ENCODE data around the gene SRRM4.

Gene SRRM4

DNA sequence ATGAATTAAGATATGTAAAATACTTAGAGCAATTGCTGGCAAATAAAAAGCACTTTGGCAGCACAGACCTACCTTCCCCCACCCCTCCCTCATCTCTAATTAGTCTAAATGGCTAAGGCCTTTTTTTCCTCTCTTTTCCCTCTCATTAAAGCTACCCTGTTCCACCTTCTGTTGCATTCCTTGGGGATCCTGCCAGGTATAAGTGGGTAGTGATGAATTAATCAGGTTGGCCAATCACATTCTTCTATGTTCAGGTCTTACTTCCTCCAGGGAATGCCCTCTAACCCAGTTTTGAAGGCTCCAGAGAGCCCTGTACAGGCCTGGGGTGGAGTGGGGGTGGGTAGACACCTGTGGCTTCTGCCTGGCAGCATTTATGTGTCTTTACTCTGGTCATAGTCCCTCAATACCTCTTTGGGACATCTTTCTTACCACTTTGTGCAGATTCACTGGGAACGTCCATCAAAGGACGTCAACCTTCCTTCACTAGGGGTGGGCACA lies 225.8 kb downstream of the SRRM4 start:
- no peaks in the 10 kb centered on the region for H3K4me1 ChIP-seq (ENCODE audit: insufficient read depth, low read length, severe bottlenecking)
- no peak overlapping the region for H2AFZ ChIP-seq (ENCODE audit: low read length)
- H3K9ac ChIP-seq (ENCODE audit: low read length), result no peak overlapping the region
- H3K4me3 ChIP-seq (ENCODE audit: low read depth, low read length, poor library complexity, severe bottlenecking), result no peak overlapping the region
- H3K9me3 ChIP-seq (ENCODE audit: low read length), result no peaks in the 10 kb centered on the region
- no peak overlapping the region for H3K4me2 ChIP-seq (ENCODE audit: low read length)
- no peaks in the 10 kb centered on the region for H3K27me3 ChIP-seq (ENCODE audit: insufficient read depth, low read length)
- H3K9me2 ChIP-seq (ENCODE audit: low read depth, low read length), result no peaks in the 10 kb centered on the region
- no peaks in the 10 kb centered on the region for H3F3A ChIP-seq (ENCODE audit: insufficient read depth, low read length)
- H3K36me3 ChIP-seq (ENCODE audit: insufficient read depth, low read length), result no peaks in the 10 kb centered on the region
- no peaks in the 10 kb centered on the region for H3K79me2 ChIP-seq (ENCODE audit: insufficient read depth, low read length)
- no peaks in the 10 kb centered on the region for H4K20me1 ChIP-seq (ENCODE audit: insufficient read depth, low read length)
- no peak for TF ChIP-seq EZH2 (IDR thresholded peaks at IDR 0.05; ENCODE audit: borderline replicate concordance, low read length)
- TF ChIP-seq, protein P1, sequence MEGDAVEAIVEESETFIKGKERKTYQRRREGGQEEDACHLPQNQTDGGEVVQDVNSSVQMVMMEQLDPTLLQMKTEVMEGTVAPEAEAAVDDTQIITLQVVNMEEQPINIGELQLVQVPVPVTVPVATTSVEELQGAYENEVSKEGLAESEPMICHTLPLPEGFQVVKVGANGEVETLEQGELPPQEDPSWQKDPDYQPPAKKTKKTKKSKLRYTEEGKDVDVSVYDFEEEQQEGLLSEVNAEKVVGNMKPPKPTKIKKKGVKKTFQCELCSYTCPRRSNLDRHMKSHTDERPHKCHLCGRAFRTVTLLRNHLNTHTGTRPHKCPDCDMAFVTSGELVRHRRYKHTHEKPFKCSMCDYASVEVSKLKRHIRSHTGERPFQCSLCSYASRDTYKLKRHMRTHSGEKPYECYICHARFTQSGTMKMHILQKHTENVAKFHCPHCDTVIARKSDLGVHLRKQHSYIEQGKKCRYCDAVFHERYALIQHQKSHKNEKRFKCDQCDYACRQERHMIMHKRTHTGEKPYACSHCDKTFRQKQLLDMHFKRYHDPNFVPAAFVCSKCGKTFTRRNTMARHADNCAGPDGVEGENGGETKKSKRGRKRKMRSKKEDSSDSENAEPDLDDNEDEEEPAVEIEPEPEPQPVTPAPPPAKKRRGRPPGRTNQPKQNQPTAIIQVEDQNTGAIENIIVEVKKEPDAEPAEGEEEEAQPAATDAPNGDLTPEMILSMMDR (IDR thresholded peaks at IDR 0.05; ENCODE audit: low read length), result no peak
- H3K27ac ChIP-seq (ENCODE audit: low read depth, low read length, poor library complexity, severe bottlenecking), result no peak overlapping the region

DNA sequence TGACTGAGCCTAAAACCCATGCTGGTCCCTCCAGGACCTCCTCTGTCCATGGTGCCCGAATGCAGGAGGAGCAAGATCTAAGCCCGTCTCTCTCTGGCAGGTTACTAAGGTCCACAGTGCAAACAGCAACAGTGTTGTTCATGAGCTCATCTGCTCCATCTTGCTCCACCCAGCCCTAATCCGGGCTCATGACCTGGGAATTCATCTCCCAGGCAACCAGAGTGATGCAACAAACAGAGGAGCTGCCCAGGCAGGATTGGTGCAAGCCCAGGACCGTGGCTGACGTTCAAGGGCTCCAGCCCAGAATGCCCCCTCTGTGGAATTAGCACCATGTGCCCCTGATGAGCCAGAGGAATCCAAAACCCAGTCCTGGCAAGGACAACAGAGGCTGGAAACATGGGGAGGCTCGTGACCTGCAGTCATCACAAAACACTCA lies 227.3 kb downstream of the SRRM4 start:
- Histone ChIP-seq H3K9ac (ENCODE audit: low read length) (no peak overlapping the region), H3K27me3 (ENCODE audit: insufficient read depth, low read length) (no peaks in the 10 kb centered on the region), H3K4me2 (ENCODE audit: low read length) (no peak overlapping the region), H3K4me3 (ENCODE audit: low read depth, low read length, poor library complexity, severe bottlenecking) (no peak overlapping the region), H4K20me1 (ENCODE audit: insufficient read depth, low read length) (no peaks in the 10 kb centered on the region), H3K9me3 (ENCODE audit: low read length) (no peaks in the 10 kb centered on the region), H3K79me2 (ENCODE audit: insufficient read depth, low read length) (no peaks in the 10 kb centered on the region), H3K36me3 (ENCODE audit: insufficient read depth, low read length) (no peaks in the 10 kb centered on the region), H3K9me2 (ENCODE audit: low read depth, low read length) (no peaks in the 10 kb centered on the region), H3F3A (ENCODE audit: insufficient read depth, low read length) (no peaks in the 10 kb centered on the region), H3K4me1 (ENCODE audit: insufficient read depth, low read length, severe bottlenecking) (no peaks in the 10 kb centered on the region), H2AFZ (ENCODE audit: low read length) (no peak overlapping the region), H3K27ac (ENCODE audit: low read depth, low read length, poor library complexity, severe bottlenecking) (no peak overlapping the region)
- TF ChIP-seq, protein P1 (IDR thresholded peaks at IDR 0.05; ENCODE audit: low read length), result no peak
- TF ChIP-seq EZH2 (IDR thresholded peaks at IDR 0.05; ENCODE audit: borderline replicate concordance, low read length), result no peak

GRCh38 chr12:119211884-119212283 lies 230.5 kb downstream of the SRRM4 start:
- Histone ChIP-seq H3F3A (ENCODE audit: insufficient read depth, low read length) (no peaks in the 10 kb centered on the region), H3K27me3 (ENCODE audit: insufficient read depth, low read length) (no peaks in the 10 kb centered on the region), H3K4me3 (ENCODE audit: low read depth, low read length, poor library complexity, severe bottlenecking) (no peak overlapping the region), H3K9me3 (ENCODE audit: low read length) (no peaks in the 10 kb centered on the region), H3K4me2 (ENCODE audit: low read length) (no peak overlapping the region), H3K4me1 (ENCODE audit: insufficient read depth, low read length, severe bottlenecking) (no peaks in the 10 kb centered on the region), H3K36me3 (ENCODE audit: insufficient read depth, low read length) (no peaks in the 10 kb centered on the region), H3K9me2 (ENCODE audit: low read depth, low read length) (no peaks in the 10 kb centered on the region), H3K79me2 (ENCODE audit: insufficient read depth, low read length) (no peaks in the 10 kb centered on the region), H3K27ac (ENCODE audit: low read depth, low read length, poor library complexity, severe bottlenecking) (no peak overlapping the region), H2AFZ (ENCODE audit: low read length) (no peak overlapping the region), H3K9ac (ENCODE audit: low read length) (no peak overlapping the region), H4K20me1 (ENCODE audit: insufficient read depth, low read length) (no peaks in the 10 kb centered on the region)
- TF ChIP-seq, protein P1 (IDR thresholded peaks at IDR 0.05; ENCODE audit: low read length), result no peak
- TF ChIP-seq EZH2 (IDR thresholded peaks at IDR 0.05; ENCODE audit: borderline replicate concordance, low read length), result no peak

All from OCI-LY1 (cell line).